SK-N-MC (cell line): ENCODE data around the gene ALOX15B.
"Not testable (repeated sequence)": the region's sequence is repeated elsewhere in the genome, so short reads cannot be mapped to it uniquely, and the experiment has no call there.

Source experiments
- EZH2 ChIP-seq: fragments of 200-600 bp; sonication (generic); IDR thresholded peaks from one replicate; pipeline ENCODE4 v1.6.1; 2017; ENCODE audit warnings: antibody characterized with exemption
- FOXP2 ChIP-seq: optimal IDR thresholded peaks from 2 replicates; pipeline ENCODE3; 2011; ENCODE audit warnings: mild to moderate bottlenecking, moderate library complexity; ENCODE audit not compliant: insufficient read depth; ENCODE audit errors: extremely low read length, control extremely low read depth
- POLR2AphosphoS5 ChIP-seq: IDR thresholded peaks from 2 replicates; pipeline ENCODE4 v1.6.1; 2012; ENCODE audit warnings: mild to moderate bottlenecking, low read depth, low read length, borderline replicate concordance

DNA sequence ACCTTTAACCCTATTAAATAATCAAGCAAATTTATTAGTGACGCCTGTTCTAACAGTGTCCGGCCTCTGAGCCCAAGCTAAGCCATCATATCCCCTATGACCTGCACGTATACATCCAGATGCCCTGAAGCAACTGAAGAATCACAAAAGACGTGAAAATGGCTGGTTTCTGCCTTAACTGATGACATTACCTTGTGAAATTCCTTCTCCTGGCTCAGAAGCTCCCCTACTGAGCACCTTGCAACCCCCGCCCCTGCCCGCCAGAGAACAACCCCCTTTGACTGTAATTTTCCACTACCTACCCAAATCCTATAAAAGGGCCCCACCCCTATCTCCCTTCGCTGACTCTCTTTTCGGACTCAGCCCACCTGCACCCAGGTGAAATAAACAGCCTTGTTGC lies 23.0 kb downstream of the ALOX15B start:
- not testable (repeated sequence) for TF ChIP-seq EZH2, POLR2AphosphoS5, FOXP2
